HG03558 (cell line): ENCODE results near the gene MNAT1.

Experiments used
- ATAC-seq: cut with Tn5 transposase; IDR thresholded peaks from one replicate; pipeline ENCODE4 v1.9.1; 2021; ENCODE audit warnings: moderate number of reproducible peaks; ENCODE audit not compliant: unreplicated experiment; ENCODE audit errors: extremely low read depth

The MNAT1 gene

DNA sequence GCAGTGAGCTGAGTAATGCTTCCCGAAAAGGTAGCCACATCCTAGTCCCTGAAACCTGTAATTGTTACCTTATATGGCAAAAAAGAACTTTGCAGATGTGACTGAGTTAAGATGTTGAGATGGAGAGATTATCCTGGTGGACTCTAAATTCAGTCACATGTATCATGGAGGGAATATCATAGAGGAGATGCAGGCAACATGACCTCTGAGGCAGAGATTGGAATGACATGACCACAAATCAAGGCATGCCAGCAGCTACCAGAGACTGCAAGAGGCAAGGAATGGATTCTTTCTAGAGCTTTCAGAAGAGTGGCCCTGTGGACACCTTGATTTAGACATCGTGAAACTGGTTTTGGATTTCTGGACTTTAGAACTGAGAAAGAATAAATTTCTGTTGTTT, 265.0 kb downstream of the MNAT1 start:
- ATAC-seq = no peak

DNA sequence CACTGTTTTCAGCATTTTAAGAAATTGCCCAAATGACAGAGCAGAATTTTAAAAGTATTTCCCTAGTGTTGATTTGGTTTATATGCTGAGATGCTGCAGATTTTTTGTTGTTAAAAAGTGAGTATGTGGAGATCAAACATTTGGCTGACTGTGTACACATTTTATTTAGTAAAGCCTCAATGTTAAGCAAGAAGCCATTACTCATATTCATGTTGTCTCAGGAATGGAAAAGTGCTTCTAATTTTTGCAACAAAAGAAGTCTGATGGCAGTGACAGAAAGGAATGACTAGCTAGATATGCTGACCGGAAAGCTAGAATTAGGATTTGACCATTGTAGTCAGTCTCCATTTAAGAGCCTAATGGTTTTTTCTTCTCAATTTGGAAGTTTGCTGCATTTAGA, 269.0 kb downstream of the MNAT1 start:
- ATAC-seq = no peak

DNA sequence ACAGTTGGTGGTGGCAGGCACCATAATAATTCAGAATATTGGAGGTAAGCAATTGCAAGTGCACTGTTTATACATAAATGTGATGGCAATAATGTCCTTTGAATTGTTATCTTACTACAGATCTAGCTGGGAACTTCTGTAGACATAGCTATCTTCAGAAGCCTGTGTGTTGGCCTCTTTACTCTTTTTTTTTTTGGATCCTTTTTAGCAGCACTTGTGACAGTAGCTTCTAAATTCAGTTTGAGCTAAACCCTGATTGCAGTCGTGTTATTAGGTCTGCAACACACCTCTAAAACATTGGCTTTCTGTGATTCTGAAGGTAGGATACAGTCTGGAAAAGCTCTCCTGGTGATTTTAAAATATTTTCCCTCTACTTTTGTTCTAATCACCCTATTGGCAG, 285.0 kb downstream of the MNAT1 start:
- no peak for ATAC-seq
